Neural cell (in vitro differentiated cells): Measurements from ENCODE around the gene NDEL1. TPM values are rescaled to one million over a fixed set of nuclear protein-coding genes. Genes with fewer than 3 reads are reported as not detected.

Experiments used
- H2AFZ ChIP-seq: fragments of 200-600, 300-800 bp; sonication (generic), shearing (Covaris generic); 2 replicates; pipeline ENCODE4 v1.6.0; 2014; ENCODE audit warnings: low read depth, mild to moderate bottlenecking, antibody characterized with exemption, low read length, moderate library complexity
- H3F3A ChIP-seq: fragments of 200-600 bp; shearing (Covaris generic); 2 replicates; pipeline ENCODE4 v1.6.1; 2016; ENCODE audit warnings: mild to moderate bottlenecking, moderate library complexity, mixed read lengths, antibody characterized with exemption, low read length; ENCODE audit not compliant: insufficient read depth, poor library complexity, severe bottlenecking
- H3K27ac ChIP-seq: fragments of 200-600, 300-800 bp; sonication (generic), shearing (Covaris generic); 2 replicates; pipeline ENCODE4 v1.5.1; 2014; ENCODE audit warnings: mild to moderate bottlenecking, low read length, moderate library complexity
- H3K27me3 ChIP-seq: fragments of 300-800, 200-600 bp; sonication (generic), shearing (Covaris generic); 2 replicates; pipeline ENCODE4 v1.6.0; 2014; ENCODE audit warnings: mild to moderate bottlenecking, low read depth, low read length, moderate library complexity; ENCODE audit not compliant: insufficient read depth
- H3K36me3 ChIP-seq: fragments of 300-800, 200-600 bp; sonication (generic), shearing (Covaris generic); 2 replicates; pipeline ENCODE4 v1.5.1; 2014; ENCODE audit warnings: mild to moderate bottlenecking, antibody characterized with exemption, low read length, moderate library complexity; ENCODE audit not compliant: insufficient read depth
- H3K4me2 ChIP-seq: fragments of 300-800, 200-600 bp; sonication (generic), shearing (Covaris generic); 2 replicates; pipeline ENCODE4 v1.6.0; 2014; ENCODE audit warnings: mild to moderate bottlenecking, low read length
- H3K4me3 ChIP-seq: fragments of 300-800, 200-600 bp; sonication (generic), shearing (Covaris generic); 2 replicates; pipeline ENCODE4 v1.5.1; 2014; ENCODE audit warnings: mild to moderate bottlenecking, low read length, moderate library complexity
- H3K79me2 ChIP-seq: fragments of 200-600 bp; shearing (Covaris generic); replicated peaks from 2 replicates; pipeline ENCODE4 v1.6.0; 2014; ENCODE audit warnings: mild to moderate bottlenecking, low read length, moderate library complexity; ENCODE audit not compliant: insufficient read depth
- H3K9ac ChIP-seq: fragments of 300-800, 200-600 bp; sonication (generic), shearing (Covaris generic); 2 replicates; pipeline ENCODE4 v1.6.1; 2016; ENCODE audit warnings: mild to moderate bottlenecking, low read length, mixed read lengths
- H3K9me2 ChIP-seq: fragments of 200-600 bp; shearing (Covaris generic); 2 replicates; pipeline ENCODE4 v1.6.1; 2016; ENCODE audit warnings: mild to moderate bottlenecking, low read length, mixed read lengths; ENCODE audit not compliant: insufficient read depth
- H3K9me3 ChIP-seq: fragments of 200-600, 300-800 bp; sonication (generic), shearing (Covaris generic); 2 replicates; pipeline ENCODE4 v1.6.1; 2016; ENCODE audit warnings: mild to moderate bottlenecking, mixed run types, low read length, moderate library complexity, mixed read lengths
- H4K20me1 ChIP-seq: fragments of 200-600 bp; shearing (Covaris generic); 2 replicates; pipeline ENCODE4 v1.6.1; 2016; ENCODE audit warnings: mild to moderate bottlenecking, mixed run types; ENCODE audit not compliant: insufficient read depth
- CTCF ChIP-seq: fragments of 450-650 bp; IDR thresholded peaks from 2 replicates; pipeline ENCODE4 v1.5.1; 2014; ENCODE audit warnings: antibody characterized with exemption, mild to moderate bottlenecking, moderate library complexity; ENCODE audit not compliant: poor library complexity, severe bottlenecking
- EP300 ChIP-seq: fragments of 450-650 bp; conservative IDR thresholded peaks from 2 replicates; pipeline ENCODE4 v1.6.1; 2014; ENCODE audit warnings: antibody characterized with exemption, mild to moderate bottlenecking, moderate library complexity; ENCODE audit not compliant: poor library complexity, severe bottlenecking
- EZH2 ChIP-seq: fragments of 200-600, 300-800 bp; shearing (Covaris generic), sonication (generic); IDR thresholded peaks from 2 replicates; pipeline ENCODE4 v1.6.1; 2014; ENCODE audit warnings: antibody characterized with exemption, low read length, borderline replicate concordance, mild to moderate bottlenecking; ENCODE audit not compliant: insufficient read depth, poor library complexity, severe bottlenecking
- MXI1 ChIP-seq: fragments of 450-650 bp; conservative IDR thresholded peaks from 2 replicates; pipeline ENCODE4 v1.6.1; 2014; ENCODE audit warnings: antibody characterized with exemption, mild to moderate bottlenecking; ENCODE audit not compliant: poor library complexity, severe bottlenecking
- POLR2AphosphoS5 ChIP-seq: IDR thresholded peaks from 2 replicates; pipeline ENCODE4 v1.6.1; 2012
- RAD21 ChIP-seq: fragments of 450-650 bp; conservative IDR thresholded peaks from 2 replicates; pipeline ENCODE4 v1.6.1; 2014; ENCODE audit warnings: antibody characterized with exemption, mild to moderate bottlenecking, moderate library complexity
- SMC3 ChIP-seq: fragments of 450-650 bp; conservative IDR thresholded peaks from 2 replicates; pipeline ENCODE4 v1.6.1; 2014; ENCODE audit warnings: antibody characterized with exemption, mild to moderate bottlenecking, moderate library complexity; ENCODE audit not compliant: poor library complexity
- TAF1 ChIP-seq: IDR thresholded peaks from 2 replicates; pipeline ENCODE4 v1.6.1; 2012; ENCODE audit warnings: low read depth
- polyA plus RNA-seq: library from polyadenylated mRNA; depleted of rRNA; stranded (reverse); fragments of >200 nt; gene quantifications from 2 replicates; pipeline ENCODE4 v1.2.3, GENCODE V29; 2014
- TF ChIP-seq, protein P1 (sequence below): IDR thresholded peaks from 2 replicates; pipeline ENCODE4 v1.6.1; 2012; ENCODE audit warnings: borderline replicate concordance

NDEL1 gene
- polyA plus RNA-seq, 1 donor from 2014 or later = 25.7 TPM

DNA sequence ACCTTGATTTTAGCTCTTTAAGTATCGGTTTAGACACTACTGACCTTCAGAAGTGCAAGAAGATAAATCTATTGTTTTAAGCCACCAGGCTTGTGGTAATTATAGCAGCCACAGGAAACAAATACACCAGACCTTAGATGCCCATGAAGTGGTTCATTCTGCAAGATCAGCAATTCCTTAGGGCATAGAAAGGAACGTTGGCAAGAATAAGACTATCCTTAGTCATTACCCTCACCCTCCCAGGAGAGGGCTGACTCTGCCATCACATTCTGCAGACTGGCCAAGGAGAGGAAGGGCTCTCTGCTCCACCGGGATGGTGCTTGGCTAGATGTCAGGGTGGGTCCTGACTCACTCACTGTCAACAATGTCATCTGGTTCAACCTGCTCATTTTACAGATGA, 14.1 kb upstream of the NDEL1 start:
- Histone ChIP-seq H2AFZ (no peak overlapping the region), H3K27ac (no peak overlapping the region), H3K9me3 (no peaks in the 10 kb centered on the region), H3F3A (no peaks in the 10 kb centered on the region), H3K36me3 (no peaks in the 10 kb centered on the region), H3K9ac (no peak overlapping the region), H3K9me2 (no peaks in the 10 kb centered on the region), H3K79me2 (no peaks in the 10 kb centered on the region), H3K27me3 (no peaks in the 10 kb centered on the region), H3K4me3 (no peak overlapping the region), H4K20me1 (no peaks in the 10 kb centered on the region), H3K4me2 (no peak overlapping the region)
- TF ChIP-seq SMC3 (no peak), CTCF (no peak), RAD21 (no peak), POLR2AphosphoS5 (no peak), EZH2 (no peak), TAF1 (no peak), EP300 (no peak), MXI1 (no peak)
- TF ChIP-seq, protein P1, sequence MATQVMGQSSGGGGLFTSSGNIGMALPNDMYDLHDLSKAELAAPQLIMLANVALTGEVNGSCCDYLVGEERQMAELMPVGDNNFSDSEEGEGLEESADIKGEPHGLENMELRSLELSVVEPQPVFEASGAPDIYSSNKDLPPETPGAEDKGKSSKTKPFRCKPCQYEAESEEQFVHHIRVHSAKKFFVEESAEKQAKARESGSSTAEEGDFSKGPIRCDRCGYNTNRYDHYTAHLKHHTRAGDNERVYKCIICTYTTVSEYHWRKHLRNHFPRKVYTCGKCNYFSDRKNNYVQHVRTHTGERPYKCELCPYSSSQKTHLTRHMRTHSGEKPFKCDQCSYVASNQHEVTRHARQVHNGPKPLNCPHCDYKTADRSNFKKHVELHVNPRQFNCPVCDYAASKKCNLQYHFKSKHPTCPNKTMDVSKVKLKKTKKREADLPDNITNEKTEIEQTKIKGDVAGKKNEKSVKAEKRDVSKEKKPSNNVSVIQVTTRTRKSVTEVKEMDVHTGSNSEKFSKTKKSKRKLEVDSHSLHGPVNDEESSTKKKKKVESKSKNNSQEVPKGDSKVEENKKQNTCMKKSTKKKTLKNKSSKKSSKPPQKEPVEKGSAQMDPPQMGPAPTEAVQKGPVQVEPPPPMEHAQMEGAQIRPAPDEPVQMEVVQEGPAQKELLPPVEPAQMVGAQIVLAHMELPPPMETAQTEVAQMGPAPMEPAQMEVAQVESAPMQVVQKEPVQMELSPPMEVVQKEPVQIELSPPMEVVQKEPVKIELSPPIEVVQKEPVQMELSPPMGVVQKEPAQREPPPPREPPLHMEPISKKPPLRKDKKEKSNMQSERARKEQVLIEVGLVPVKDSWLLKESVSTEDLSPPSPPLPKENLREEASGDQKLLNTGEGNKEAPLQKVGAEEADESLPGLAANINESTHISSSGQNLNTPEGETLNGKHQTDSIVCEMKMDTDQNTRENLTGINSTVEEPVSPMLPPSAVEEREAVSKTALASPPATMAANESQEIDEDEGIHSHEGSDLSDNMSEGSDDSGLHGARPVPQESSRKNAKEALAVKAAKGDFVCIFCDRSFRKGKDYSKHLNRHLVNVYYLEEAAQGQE = no peak

DNA sequence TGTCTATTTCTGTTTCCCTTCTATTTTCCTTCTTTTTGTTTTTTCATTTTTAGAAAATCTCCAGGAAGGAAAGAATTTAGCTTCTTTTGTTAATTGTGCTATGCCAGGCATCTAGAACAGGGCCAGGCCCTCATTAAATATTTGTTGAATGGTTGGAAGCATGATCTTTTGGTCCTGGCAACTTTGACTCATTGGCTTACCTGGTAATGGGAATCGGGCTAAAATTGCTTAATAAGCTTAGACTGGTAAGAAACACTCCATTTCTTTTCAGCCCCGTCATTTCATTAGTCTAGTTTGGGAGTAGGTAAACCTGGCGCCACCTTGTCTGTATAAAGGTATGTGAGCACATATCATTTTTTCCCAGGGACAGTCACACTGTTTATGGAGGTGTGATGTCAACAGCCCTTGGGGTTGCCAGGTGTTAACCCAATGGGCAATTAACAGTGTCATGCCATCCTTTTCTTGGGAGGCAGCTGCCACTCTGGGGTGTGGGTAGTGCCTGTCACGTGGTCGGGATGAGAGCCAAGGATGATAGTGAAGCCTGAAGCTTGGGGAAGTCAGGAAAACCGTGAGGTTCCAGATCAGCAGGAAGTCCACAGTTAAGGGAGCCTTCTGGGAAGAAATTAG, 9.5 kb upstream of the NDEL1 start:
- Histone ChIP-seq H3K27me3 (no peaks in the 10 kb centered on the region), H3K4me3 (no peak overlapping the region), H3K36me3 (no peaks in the 10 kb centered on the region), H3K9me2 (no peaks in the 10 kb centered on the region), H3K4me2 (no peak overlapping the region), H3K9ac (no peak overlapping the region), H4K20me1 (no peaks in the 10 kb centered on the region), H3K79me2 (no peaks in the 10 kb centered on the region), H3K27ac (no peak overlapping the region), H2AFZ (no peak overlapping the region), H3K9me3 (no peaks in the 10 kb centered on the region), H3F3A (no peaks in the 10 kb centered on the region)
- TF ChIP-seq MXI1 (no peak), POLR2AphosphoS5 (no peak), EZH2 (no peak), CTCF (no peak), TAF1 (no peak), EP300 (no peak), SMC3 (no peak), RAD21 (no peak)
- TF ChIP-seq, protein P1 = no peak
